Body of pancreas (tissue), 4 donors: ENCODE data around the gene BEND5. TPM values are rescaled to one million over a fixed set of nuclear protein-coding genes. Genes with fewer than 3 reads are reported as not detected.

ENCODE experiments used
- ATAC-seq: fragments of 150-250 bp; one replicate; pipeline ENCODE4 v1.9.1; 2016
- DNase-seq, 4 donors: peaks; one replicate each; pipeline ENCODE4 v3.0.0-alpha.2; 2019
- H3K27ac ChIP-seq, 4 donors: fragments of 200-600 bp; sonication (generic); 1 replicate in 3 of 4; 2 replicates in 1 of 4; pipeline versions ENCODE4 v1.5.1 to v1.6.1; 2016 to 2019; ENCODE audit warnings: mild to moderate bottlenecking in 1 of 4, mixed read lengths in 1 of 4, moderate library complexity in 1 of 4
- H3K27me3 ChIP-seq, 2 donors: fragments of 200-600 bp; sonication (generic); one replicate each; pipeline ENCODE4 v1.6.0; 2016; ENCODE audit warnings: mild to moderate bottlenecking in 1 of 2
- H3K36me3 ChIP-seq, 2 donors: fragments of 200-600 bp; sonication (generic); replicated peaks in 1 of 2; 2 replicates each; pipeline ENCODE4 v1.5.1; 2016; ENCODE audit warnings: low read depth in 2 of 2; ENCODE audit not compliant: insufficient read depth in 1 of 2
- H3K4me1 ChIP-seq: fragments of 200-600 bp; sonication (generic); one replicate; pipeline ENCODE4 v1.6.0; 2016
- H3K4me3 ChIP-seq, 2 donors: fragments of 200-600 bp; sonication (generic); 1 replicate in 1 of 2; 2 replicates in 1 of 2; pipeline ENCODE4 v1.5.1; 2016 to 2019
- H3K9me3 ChIP-seq, 3 donors: fragments of 200-600 bp; sonication (generic); 1 replicate in 2 of 3; 2 replicates in 1 of 3; pipeline ENCODE4 v1.5.1; 2016
- POLR2A ChIP-seq, 3 donors: fragments of 450-650 bp; IDR thresholded peaks; one replicate each; pipeline ENCODE4 v1.6.1; 2016; ENCODE audit warnings: antibody characterized with exemption in 3 of 3, mild to moderate bottlenecking in 2 of 3
- WGBS, 2 donors: methylation state at CpG; one replicate each; pipeline ENCODE4 v1.1.5; 2017; 5-methylcytosine and 5-hydroxymethylcytosine counted together
- intact Hi-C: fragments of 100-400 bp; cut with DNase I; formaldehyde crosslinking; loops from one replicate; pipeline ENCODE4 v1.15.1; 2023
- total RNA-seq, 2 donors: library from RNA; depleted of rRNA; stranded (reverse); fragments of >200 nt; gene quantifications; one replicate each; pipeline ENCODE4 v1.1.0, GENCODE V29; 2016
- TF ChIP-seq, protein P1 (sequence below), 7 experiments: fragments of 450-650 bp in 4 of 7; fragments of 200-600 bp in 3 of 7; sonication (generic) in 3 of 7; IDR thresholded peaks; one replicate each; pipeline ENCODE4 v1.5.1; 2016 to 2019; ENCODE audit warnings: antibody characterized with exemption in 7 of 7

Gene BEND5
- total RNA-seq, 2 donors from 2014 or later, result 2.3 to 8.6 TPM

- no peak overlapping the region for H3K27ac ChIP-seq
- DNase-seq, result no peak
- no peaks in the 10 kb centered on the region for H3K4me1 ChIP-seq
- H3K9me3 ChIP-seq, result no peaks in the 10 kb centered on the region
- WGBS, 2 donors, result 60 to 68% methylated on average over 4 of the region's 4 CpGs
- H3K36me3 ChIP-seq, result no peaks in the 10 kb centered on the region
- TF ChIP-seq, protein P1, sequence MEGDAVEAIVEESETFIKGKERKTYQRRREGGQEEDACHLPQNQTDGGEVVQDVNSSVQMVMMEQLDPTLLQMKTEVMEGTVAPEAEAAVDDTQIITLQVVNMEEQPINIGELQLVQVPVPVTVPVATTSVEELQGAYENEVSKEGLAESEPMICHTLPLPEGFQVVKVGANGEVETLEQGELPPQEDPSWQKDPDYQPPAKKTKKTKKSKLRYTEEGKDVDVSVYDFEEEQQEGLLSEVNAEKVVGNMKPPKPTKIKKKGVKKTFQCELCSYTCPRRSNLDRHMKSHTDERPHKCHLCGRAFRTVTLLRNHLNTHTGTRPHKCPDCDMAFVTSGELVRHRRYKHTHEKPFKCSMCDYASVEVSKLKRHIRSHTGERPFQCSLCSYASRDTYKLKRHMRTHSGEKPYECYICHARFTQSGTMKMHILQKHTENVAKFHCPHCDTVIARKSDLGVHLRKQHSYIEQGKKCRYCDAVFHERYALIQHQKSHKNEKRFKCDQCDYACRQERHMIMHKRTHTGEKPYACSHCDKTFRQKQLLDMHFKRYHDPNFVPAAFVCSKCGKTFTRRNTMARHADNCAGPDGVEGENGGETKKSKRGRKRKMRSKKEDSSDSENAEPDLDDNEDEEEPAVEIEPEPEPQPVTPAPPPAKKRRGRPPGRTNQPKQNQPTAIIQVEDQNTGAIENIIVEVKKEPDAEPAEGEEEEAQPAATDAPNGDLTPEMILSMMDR (IDR thresholded peaks at IDR 0.05), result no peak
- TF ChIP-seq POLR2A (IDR thresholded peaks at IDR 0.05), result no peak
- ATAC-seq, result no peak
- no peaks in the 10 kb centered on the region for H3K27me3 ChIP-seq
- intact Hi-C loops, result no loop called here
- H3K4me3 ChIP-seq, result no peak overlapping the region
These were observed 50.0 kb downstream of the BEND5 start for GRCh38 chr1:48726557-48727215.

- Histone ChIP-seq H3K27ac (no peak overlapping the region), H3K9me3 (no peaks in the 10 kb centered on the region), H3K36me3 (no peaks in the 10 kb centered on the region), H3K4me3 (no peak overlapping the region), H3K27me3 (no peaks in the 10 kb centered on the region), H3K4me1 (no peaks in the 10 kb centered on the region)
- no peak for DNase-seq
- ATAC-seq, result no peak
- WGBS, 2 donors, result 90% methylated on average over 2 of the region's 2 CpGs
- intact Hi-C loops, result no loop called here
- no peak for TF ChIP-seq POLR2A (IDR thresholded peaks at IDR 0.05)
- TF ChIP-seq, protein P1 (IDR thresholded peaks at IDR 0.05), result no peak
These were observed 50.6 kb downstream of the BEND5 start for GRCh38 chr1:48726139-48726538.

DNA sequence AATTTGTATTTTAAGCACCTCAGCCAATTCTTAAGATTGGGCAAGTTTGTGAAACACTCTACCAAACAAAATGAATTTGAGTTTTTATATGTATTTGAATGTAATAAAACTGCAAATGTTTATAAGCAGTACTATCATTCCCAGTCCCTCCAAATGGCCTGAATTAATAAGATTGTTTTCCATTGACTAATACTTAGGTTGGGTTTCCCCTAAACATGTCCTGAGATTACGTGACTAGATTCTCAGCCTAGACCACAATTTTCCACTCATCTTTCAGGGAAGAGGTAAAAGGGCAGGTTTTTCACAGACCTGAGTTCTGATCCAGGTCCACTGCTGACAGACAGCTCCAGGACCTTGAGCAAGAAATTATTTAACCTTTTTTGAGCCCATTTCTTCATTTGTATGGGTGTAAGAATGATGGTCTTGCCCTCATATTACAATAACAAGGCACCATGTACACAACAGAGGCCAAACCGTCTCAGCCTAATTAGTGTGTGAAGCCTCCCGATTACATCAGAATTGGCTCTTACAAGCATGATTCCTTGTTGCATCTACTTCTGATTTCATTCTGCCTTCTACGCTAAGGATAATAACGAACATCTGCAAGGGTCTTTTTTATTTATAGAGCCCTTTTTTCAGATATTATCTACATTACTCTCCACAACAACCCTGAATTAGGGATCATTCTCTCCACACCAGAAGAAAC, 51.2 kb downstream of the BEND5 start:
- WGBS, 2 donors, result 92 to 95% methylated on average over 5 of the region's 5 CpGs
- Histone ChIP-seq H3K27me3 (no peaks in the 10 kb centered on the region), H3K4me1 (no peaks in the 10 kb centered on the region), H3K36me3 (no peaks in the 10 kb centered on the region), H3K9me3 (no peaks in the 10 kb centered on the region), H3K4me3 (no peak overlapping the region), H3K27ac (no peak overlapping the region)
- DNase-seq, result no peak
- TF ChIP-seq POLR2A (IDR thresholded peaks at IDR 0.05), result no peak
- TF ChIP-seq, protein P1 (IDR thresholded peaks at IDR 0.05), result no peak
- intact Hi-C loops, result no loop called here
- no peak for ATAC-seq

DNA sequence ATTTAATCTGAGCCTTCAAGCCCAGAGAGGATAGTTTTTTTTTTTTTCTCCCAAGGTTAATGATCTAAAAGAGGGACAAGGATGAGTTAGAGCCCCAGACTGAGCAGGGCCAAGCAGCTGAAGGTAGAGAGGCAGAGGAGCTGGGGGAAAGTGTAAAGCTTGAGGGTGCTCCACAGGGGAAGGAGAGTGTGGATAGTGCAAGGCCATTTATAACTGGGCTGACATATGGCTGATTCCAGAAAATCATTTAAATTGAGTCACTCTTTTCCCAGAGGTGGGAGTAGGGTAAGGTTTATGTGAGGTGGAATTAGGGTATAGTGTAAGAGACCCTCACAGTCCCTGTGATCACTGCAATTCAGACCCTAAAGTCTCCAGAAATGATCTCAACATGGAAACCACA, 55.8 kb downstream of the BEND5 start:
- intact Hi-C loops, result no loop called here
- Histone ChIP-seq H3K9me3 (no peaks in the 10 kb centered on the region), H3K4me1 (no peaks in the 10 kb centered on the region), H3K36me3 (no peaks in the 10 kb centered on the region), H3K27me3 (no peaks in the 10 kb centered on the region), H3K4me3 (no peak overlapping the region), H3K27ac (no peak overlapping the region)
- no peak for ATAC-seq
- DNase-seq, result no peak
- TF ChIP-seq, protein P1 (IDR thresholded peaks at IDR 0.05), result no peak
- no peak for TF ChIP-seq POLR2A (IDR thresholded peaks at IDR 0.05)

- Histone ChIP-seq H3K4me1 (no peaks in the 10 kb centered on the region), H3K27ac (no peak overlapping the region), H3K9me3 (no peaks in the 10 kb centered on the region), H3K36me3 (no peaks in the 10 kb centered on the region), H3K27me3 (no peaks in the 10 kb centered on the region), H3K4me3 (no peak overlapping the region)
- no peak for ATAC-seq
- TF ChIP-seq, protein P1 (IDR thresholded peaks at IDR 0.05), result no peak
- no peak for TF ChIP-seq POLR2A (IDR thresholded peaks at IDR 0.05)
- intact Hi-C loops, result no loop called here
- WGBS, 2 donors, result 57 to 67% methylated on average over 4 of the region's 4 CpGs
- no peak for DNase-seq
These were observed 58.0 kb downstream of the BEND5 start for GRCh38 chr1:48718705-48719104.
